IMR-90 (cell line): ENCODE results near the gene CTIF. TPM values are rescaled to one million over a fixed set of nuclear protein-coding genes. Genes with fewer than 3 reads are reported as not detected.

Experiments used
- ATAC-seq: fragments of 200-7000 bp; cut with Tn5 transposase; 2 replicates; pipeline ENCODE4 v1.9.1; 2020; ENCODE audit warnings: low read depth, mild to moderate bottlenecking, moderate library complexity
- BruUV-seq: library from RNA; stranded (reverse); fragments of 400-500 nt; replicated peaks from 2 replicates; lab custom pipeline; 2021; lab: Mats Ljungman, UMichigan
- CTCF ChIA-PET: fragments of 300-600 bp; formaldehyde crosslinking; extraction: SDS; loops from one replicate; lab custom pipeline; 2021; ENCODE audit warnings: antibody characterized with exemption; lab: Yijun Ruan, JAX
- POLR2A ChIA-PET: fragments of 300-600 bp; sonication (Branson Sonifier 250); formaldehyde crosslinking; loops from one replicate; lab custom pipeline; 2022; ENCODE audit warnings: antibody characterized with exemption; ENCODE audit not compliant: unreplicated experiment; lab: Charles Lee
- DNase-seq: peaks from one replicate; pipeline ENCODE4 v3.0.0; 2013
- H2AFZ ChIP-seq: replicated peaks from 2 replicates; pipeline ENCODE3; 2013; ENCODE audit warnings: low read length, mild to moderate bottlenecking; ENCODE audit not compliant: poor library complexity
- H2AK5ac ChIP-seq: 2 replicates; pipeline ENCODE4 v1.6.1; 2013; ENCODE audit warnings: low read depth, low read length, inconsistent platforms
- H2AK9ac ChIP-seq: replicated peaks from 2 replicates; pipeline ENCODE3; 2013; ENCODE audit warnings: mild to moderate bottlenecking, low read depth, low read length, moderate library complexity; ENCODE audit not compliant: poor library complexity
- H2BK120ac ChIP-seq: 2 replicates; pipeline ENCODE4 v1.6.1; 2013; ENCODE audit warnings: low read depth, low read length, inconsistent platforms
- H2BK15ac ChIP-seq: 3 replicates; pipeline ENCODE4 v1.6.1; 2013; ENCODE audit warnings: low read depth, low read length, inconsistent platforms
- H2BK20ac ChIP-seq: 2 replicates; pipeline ENCODE4 v1.6.1; 2013; ENCODE audit warnings: low read depth, mild to moderate bottlenecking, inconsistent platforms, low read length, moderate library complexity
- H2BK5ac ChIP-seq: 2 replicates; pipeline ENCODE4 v1.6.1; 2013; ENCODE audit warnings: mild to moderate bottlenecking, low read depth, low read length, inconsistent platforms; ENCODE audit not compliant: poor library complexity, severe bottlenecking
- H3K14ac ChIP-seq: replicated peaks from 2 replicates; pipeline ENCODE4 v1.6.1; 2013; ENCODE audit warnings: low read depth, low read length, inconsistent platforms
- H3K18ac ChIP-seq: 2 replicates; pipeline ENCODE4 v1.6.1; 2013; ENCODE audit warnings: low read depth, low read length, control low read depth
- H3K23ac ChIP-seq: 2 replicates; pipeline ENCODE4 v1.6.1; 2013; ENCODE audit warnings: low read depth, low read length, inconsistent platforms
- H3K27ac ChIP-seq: 2 replicates; pipeline ENCODE4 v1.5.1; 2013; ENCODE audit warnings: mild to moderate bottlenecking, control low read depth, low read length; ENCODE audit not compliant: insufficient read depth
- H3K27me3 ChIP-seq: 2 replicates; pipeline ENCODE4 v1.6.1; 2013; ENCODE audit warnings: low read length; ENCODE audit not compliant: control insufficient read depth, insufficient read depth
- H3K36me3 ChIP-seq: 2 replicates; pipeline ENCODE4 v1.6.1; 2013; ENCODE audit warnings: low read length, mixed read lengths; ENCODE audit not compliant: control insufficient read depth, insufficient read depth
- H3K4ac ChIP-seq: 2 replicates; pipeline ENCODE4 v1.6.1; 2013; ENCODE audit warnings: low read depth, low read length, inconsistent platforms
- H3K4me1 ChIP-seq: 2 replicates; pipeline ENCODE4 v1.6.1; 2013; ENCODE audit warnings: low read length, mixed read lengths; ENCODE audit not compliant: control insufficient read depth, insufficient read depth
- H3K4me2 ChIP-seq: 2 replicates; pipeline ENCODE4 v1.6.1; 2013; ENCODE audit warnings: low read depth, mild to moderate bottlenecking, control low read depth, low read length, moderate library complexity
- H3K4me3 ChIP-seq: 2 replicates; pipeline ENCODE4 v1.5.1; 2013; ENCODE audit warnings: low read depth, mild to moderate bottlenecking, control low read depth, low read length, moderate library complexity; ENCODE audit not compliant: insufficient read depth
- H3K56ac ChIP-seq: 2 replicates; pipeline ENCODE4 v1.6.1; 2013; ENCODE audit warnings: low read length, inconsistent platforms; ENCODE audit not compliant: insufficient read depth; ENCODE audit errors: extremely low read depth
- H3K79me1 ChIP-seq, 2 experiments: 2 replicates each; pipeline ENCODE4 v1.6.1; 2013; ENCODE audit warnings: low read length in 2 of 2, inconsistent platforms in 1 of 2, low read depth in 1 of 2
- H3K9ac ChIP-seq: 2 replicates; pipeline ENCODE4 v1.6.1; 2013; ENCODE audit warnings: low read depth, low read length, control low read depth
- H3K9me1 ChIP-seq: 2 replicates; pipeline ENCODE4 v1.6.1; 2013; ENCODE audit warnings: low read length, inconsistent platforms; ENCODE audit not compliant: insufficient read depth
- H3K9me3 ChIP-seq: 2 replicates; pipeline ENCODE4 v1.6.1; 2013; ENCODE audit warnings: low read length; ENCODE audit not compliant: control insufficient read depth, insufficient read depth
- H4K20me1 ChIP-seq: 2 replicates; pipeline ENCODE4 v1.6.1; 2013; ENCODE audit warnings: low read length, inconsistent platforms; ENCODE audit not compliant: insufficient read depth
- H4K5ac ChIP-seq: 2 replicates; pipeline ENCODE4 v1.6.1; 2013; ENCODE audit warnings: mild to moderate bottlenecking, low read depth, low read length, control low read depth
- H4K8ac ChIP-seq, 2 experiments: 2 replicates each; pipeline ENCODE4 v1.6.1; 2013; ENCODE audit warnings: low read depth in 2 of 2, low read length in 2 of 2, control low read depth in 1 of 2, inconsistent platforms in 1 of 2
- H4K91ac ChIP-seq: 2 replicates; pipeline ENCODE4 v1.6.1; 2013; ENCODE audit warnings: low read depth, low read length, inconsistent platforms; ENCODE audit not compliant: insufficient read depth
- BHLHE40 ChIP-seq: fragments of 150-350 bp; IDR thresholded peaks from 2 replicates; pipeline ENCODE4 v1.6.1; 2016; ENCODE audit warnings: mild to moderate bottlenecking, low read depth, low read length
- CEBPB ChIP-seq: IDR thresholded peaks from 2 replicates; pipeline ENCODE4 v1.6.1; 2012; ENCODE audit warnings: low read depth, low read length, improper control_type of control experiment
- CHD1 ChIP-seq: IDR thresholded peaks from 2 replicates; pipeline ENCODE4 v1.6.1; 2012; ENCODE audit warnings: low read depth, low read length, improper control_type of control experiment
- CTCF ChIP-seq: conservative IDR thresholded peaks from 2 replicates; pipeline ENCODE4 v1.5.1; 2012; ENCODE audit warnings: mild to moderate bottlenecking, low read depth, low read length, improper control_type of control experiment
- ELK1 ChIP-seq: fragments of 150-350 bp; IDR thresholded peaks from 2 replicates; pipeline ENCODE4 v1.6.1; 2016; ENCODE audit warnings: low read depth, mild to moderate bottlenecking, low read length, moderate library complexity, borderline replicate concordance
- FOS ChIP-seq: fragments of 150-350 bp; IDR thresholded peaks from 2 replicates; pipeline ENCODE4 v1.6.1; 2016; ENCODE audit warnings: low read depth, low read length
- MAFK ChIP-seq: IDR thresholded peaks from 2 replicates; pipeline ENCODE4 v1.6.1; 2012; ENCODE audit warnings: low read depth, low read length, improper control_type of control experiment
- MAZ ChIP-seq: IDR thresholded peaks from 2 replicates; pipeline ENCODE4 v1.6.1; 2012; ENCODE audit warnings: low read depth, mild to moderate bottlenecking, low read length, improper control_type of control experiment, moderate library complexity, borderline replicate concordance
- MXI1 ChIP-seq: IDR thresholded peaks from 2 replicates; pipeline ENCODE4 v1.6.1; 2012; ENCODE audit warnings: low read depth, mild to moderate bottlenecking, low read length, moderate library complexity, borderline replicate concordance
- POLR2A ChIP-seq: IDR thresholded peaks from 2 replicates; pipeline ENCODE4 v1.6.1; 2012; ENCODE audit warnings: mild to moderate bottlenecking, low read depth, low read length
- RAD21 ChIP-seq: IDR thresholded peaks from 2 replicates; pipeline ENCODE4 v1.6.1; 2012; ENCODE audit warnings: low read length, improper control_type of control experiment
- RCOR1 ChIP-seq: IDR thresholded peaks from 2 replicates; pipeline ENCODE4 v1.6.1; 2012; ENCODE audit warnings: mild to moderate bottlenecking, low read length, improper control_type of control experiment; ENCODE audit not compliant: insufficient replicate concordance
- USF2 ChIP-seq: fragments of 150-350 bp; IDR thresholded peaks from 2 replicates; pipeline ENCODE4 v1.6.1; 2017; ENCODE audit warnings: mild to moderate bottlenecking, antibody characterized with exemption, low read length, low read depth
- WGBS, 2 experiments: methylation state at CpG; one replicate each; pipeline versions ENCODE4 v1.1.5 to v1.1.7; 2013; ENCODE audit warnings: missing lambda C conversion rate in 2 of 2; ENCODE audit not compliant: insufficient read length in 1 of 2; ENCODE audit errors: extremely low coverage in 2 of 2; 5-methylcytosine and 5-hydroxymethylcytosine counted together
- dilution Hi-C: fragments of 300-500 bp; cut with HindIII; formaldehyde crosslinking; loops from one replicate; pipeline ENCODE4 v1.14.3; 2018; ENCODE audit warnings: low sequenced_read_pairs; ENCODE audit not compliant: unreplicated experiment
- in situ Hi-C: fragments of 300-500 bp; cut with MboI; formaldehyde crosslinking; loops from 3 replicates; pipeline ENCODE4 v1.14.3; 2019; ENCODE audit warnings: low sequenced_read_pairs, inconsistent platforms, mixed read lengths
- intact Hi-C: fragments of 100-400 bp; cut with micrococcal nuclease; formaldehyde crosslinking; loops from 2 replicates; pipeline ENCODE4 v1.10.0; 2022
- polyA plus RNA-seq, 3 experiments: library from polyadenylated mRNA; depleted of rRNA; stranded (reverse); fragments of >200 nt; gene quantifications; 2 replicates each; pipeline ENCODE4 v1.2.3, GENCODE V29; 2012; ENCODE audit warnings: low replicate concordance in 1 of 3
- total RNA-seq: library from RNA; depleted of rRNA; stranded (reverse); fragments of >200 nt; gene quantifications from 2 replicates; pipeline ENCODE4 v1.2.3, GENCODE V29; 2012

The CTIF gene
- total and polyA plus RNA-seq, 2 of the 4 experiments (the other 2 are of a cell fraction): 25.1 to 57.0 TPM

- Histone ChIP-seq H2BK15ac (no peak overlapping the region), H3K9ac (no peak overlapping the region), H3K4me2 (no peak overlapping the region), H2BK120ac (no peak overlapping the region), H3K18ac (no peak overlapping the region), H3K4me1 (peaks cover 30% of the 10 kb centered on the region), H4K5ac (no peak overlapping the region), H3K27me3 (no peaks in the 10 kb centered on the region), H2AK9ac (no peak overlapping the region), H3K9me1 (peaks cover 45% of the 10 kb centered on the region), H3K36me3 (peaks cover 16% of the 10 kb centered on the region), H4K8ac (no peak overlapping the region), H3K79me1 (peaks cover 53 to 95% of the 10 kb centered on the region in 2 experiments), H2BK5ac (no peak overlapping the region), H2AFZ (no peak overlapping the region), H3K9me3 (no peaks in the 10 kb centered on the region), H3K14ac (no peak overlapping the region), H2AK5ac (no peak overlapping the region; the same call in 1 of the 2 replicates), H3K27ac (no peak overlapping the region), H3K23ac (no peak overlapping the region), H3K4ac (no peak overlapping the region), H3K4me3 (no peak overlapping the region), H4K91ac (no peak overlapping the region), H4K20me1 (peaks cover 88% of the 10 kb centered on the region), H2BK20ac (no peak overlapping the region), H3K56ac (no peak overlapping the region)
- CTCF ChIA-PET: no interaction called here
- POLR2A ChIA-PET: no interaction called here
- dilution Hi-C loops: no loop called here
- in situ Hi-C loops: no loop called here
- BruUV-seq: no TSS peak
- TF ChIP-seq USF2: no peak
- TF ChIP-seq POLR2A: no peak
- TF ChIP-seq MXI1: no peak
- no peak for TF ChIP-seq CEBPB
- TF ChIP-seq MAZ: no peak
- no peak for TF ChIP-seq ELK1
- no peak for TF ChIP-seq FOS
- TF ChIP-seq BHLHE40: no peak
- TF ChIP-seq MAFK: no peak
- TF ChIP-seq CHD1: no peak
- no peak for TF ChIP-seq CTCF
- TF ChIP-seq RCOR1: no peak
- TF ChIP-seq RAD21: no peak
- intact Hi-C loops: no loop called here
- DNase-seq (no peak), ATAC-seq (no peak)
- 67% methylated on average over 2 of the region's 5 CpGs; no CpG with 5 or more reads in 1 of the 2 experiments for WGBS, 2 experiments
Observed at GRCh38 chr18:48597110-48597509, 58.3 kb downstream of the CTIF start.
